WTC11 (cell line): Measurements from ENCODE around the gene EFHD2. TPM values are rescaled to one million over a fixed set of nuclear protein-coding genes. Genes with fewer than 3 reads are reported as not detected.

Experiments
- ATAC-seq: fragments of 200-7000 bp; cut with Tn5 transposase; 2 replicates; pipeline ENCODE4 v1.10.0; 2021; ENCODE audit warnings: mild to moderate bottlenecking, moderate library complexity
- CTCF ChIA-PET: fragments of 300-600 bp; sonication (Branson Sonifier 250); formaldehyde crosslinking; loops from one replicate; lab custom pipeline; 2021; ENCODE audit warnings: antibody characterized with exemption; lab: Charles Lee
- POLR2A ChIA-PET: fragments of 350-600 bp; sonication (Branson Sonifier 250); formaldehyde crosslinking; loops from one replicate; lab custom pipeline; 2021; ENCODE audit warnings: antibody characterized with exemption; lab: Charles Lee
- DNase-seq: peaks from one replicate; pipeline ENCODE4 v3.0.0; 2021; ENCODE audit warnings: low spot score
- H3K27ac Mint-ChIP-seq: 2 replicates; pipeline ENCODE4 v1.8.0; 2021; ENCODE audit warnings: mixed read lengths
- H3K27me3 Mint-ChIP-seq: 2 replicates; pipeline ENCODE4 v1.8.0; 2021; ENCODE audit warnings: low read depth, mild to moderate bottlenecking, moderate library complexity, mixed read lengths
- H3K36me3 Mint-ChIP-seq: 2 replicates; pipeline ENCODE4 v1.8.0; 2021; ENCODE audit warnings: mixed read lengths
- H3K4me1 Mint-ChIP-seq: 2 replicates; pipeline ENCODE4 v1.8.0; 2022; ENCODE audit warnings: mixed read lengths
- H3K4me3 Mint-ChIP-seq: 2 replicates; pipeline ENCODE4 v1.8.0; 2021; ENCODE audit warnings: mild to moderate bottlenecking, moderate library complexity, mixed read lengths
- H3K9me3 Mint-ChIP-seq: 2 replicates; pipeline ENCODE4 v1.8.0; 2021; ENCODE audit warnings: mixed read lengths
- AFF4 ChIP-seq: sonication (generic); formaldehyde crosslinking; IDR thresholded peaks from 2 replicates; pipeline ENCODE4 v1.8.1; 2023; ENCODE audit warnings: mild to moderate bottlenecking, missing genetic modification reagents, borderline replicate concordance
- ELF4 ChIP-seq: sonication (generic); formaldehyde crosslinking; IDR thresholded peaks from 2 replicates; pipeline ENCODE4 v1.8.1; 2022; ENCODE audit warnings: low read depth, mild to moderate bottlenecking, moderate library complexity, missing genetic modification reagents
- NR2C2 ChIP-seq: sonication (generic); formaldehyde crosslinking; IDR thresholded peaks from 2 replicates; pipeline ENCODE4 v1.8.0; 2022; ENCODE audit warnings: mild to moderate bottlenecking, missing genetic modification reagents
- PRRX2 ChIP-seq: fragments of 250-450 bp; sonication (Bioruptor Pico); IDR thresholded peaks from 2 replicates; pipeline ENCODE4 v1.8.0; 2021; ENCODE audit warnings: mild to moderate bottlenecking
- TEAD4 ChIP-seq: sonication (generic); formaldehyde crosslinking; IDR thresholded peaks from 2 replicates; pipeline ENCODE4 v1.8.0; 2022; ENCODE audit warnings: mild to moderate bottlenecking, missing genetic modification reagents
- USF1 ChIP-seq: sonication (generic); formaldehyde crosslinking; IDR thresholded peaks from 2 replicates; pipeline ENCODE4 v1.8.0; 2022; ENCODE audit warnings: mild to moderate bottlenecking, missing genetic modification reagents
- ZBTB43 ChIP-seq: sonication (generic); formaldehyde crosslinking; IDR thresholded peaks from 2 replicates; pipeline ENCODE4 v1.8.1; 2023; ENCODE audit warnings: mild to moderate bottlenecking, missing genetic modification reagents
- ZNF138 ChIP-seq: sonication (generic); formaldehyde crosslinking; conservative IDR thresholded peaks from 2 replicates; pipeline ENCODE4 v1.8.1; 2022; ENCODE audit warnings: mild to moderate bottlenecking, moderate library complexity, missing genetic modification reagents
- ZNF281 ChIP-seq: sonication (generic); formaldehyde crosslinking; IDR thresholded peaks from 2 replicates; pipeline ENCODE4 v1.8.0; 2023; ENCODE audit warnings: mild to moderate bottlenecking, missing genetic modification reagents
- ZSCAN18 ChIP-seq: fragments of 250-450 bp; sonication (Bioruptor Pico); IDR thresholded peaks from 2 replicates; pipeline ENCODE4 v2.1.2; 2022; ENCODE audit warnings: mild to moderate bottlenecking, moderate library complexity
- total RNA-seq: library from RNA; stranded (reverse); gene quantifications from 3 replicates; pipeline ENCODE4 v1.2.3, GENCODE V29; 2021

EFHD2 gene
- total RNA-seq, 1 experiment from 2014 or later = 23.8 TPM

GRCh38 chr1:15452866-15453571, 43.3 kb downstream of the EFHD2 start:
- no peaks in the 10 kb centered on the region for H3K27me3 Mint-ChIP-seq
- no peak for ATAC-seq

More at GRCh38 chr1:15452866-15453571, 43.3 kb downstream of the EFHD2 start:
- ChIA-PET POLR2A (no interaction called here), CTCF (no interaction called here)
- Mint-ChIP-seq H3K4me3 (no peak overlapping the region), H3K36me3 (no peaks in the 10 kb centered on the region), H3K4me1 (no peaks in the 10 kb centered on the region), H3K9me3 (peaks cover 19% of the 10 kb centered on the region), H3K27ac (no peak overlapping the region)
- TF ChIP-seq TEAD4 (CRISPR knock-in tag) (no peak), AFF4 (CRISPR knock-in tag) (no peak), PRRX2 (CRISPR knock-in tag) (no peak), ZSCAN18 (CRISPR knock-in tag) (no peak), ZNF281 (CRISPR knock-in tag) (no peak), ELF4 (CRISPR knock-in tag) (no peak), ZBTB43 (no peak), ZNF138 (no peak), NR2C2 (CRISPR knock-in tag) (no peak), USF1 (CRISPR knock-in tag) (no peak)
- DNase-seq = no peak
